ENCODE measurements around the gene TNFRSF14. TPM values are rescaled to one million over a fixed set of nuclear protein-coding genes. Genes with fewer than 3 reads are reported as not detected.
"Not testable (repeated sequence)": the region's sequence is repeated elsewhere in the genome, so short reads cannot be mapped to it uniquely, and the experiment has no call there.

TNFRSF14 gene
- total and polyA plus RNA-seq, 2 of the 13 experiments (the other 11 are each of a cell fraction or from before 2014, with no cell fraction given) = 11.9 to 49.9 TPM

DNA sequence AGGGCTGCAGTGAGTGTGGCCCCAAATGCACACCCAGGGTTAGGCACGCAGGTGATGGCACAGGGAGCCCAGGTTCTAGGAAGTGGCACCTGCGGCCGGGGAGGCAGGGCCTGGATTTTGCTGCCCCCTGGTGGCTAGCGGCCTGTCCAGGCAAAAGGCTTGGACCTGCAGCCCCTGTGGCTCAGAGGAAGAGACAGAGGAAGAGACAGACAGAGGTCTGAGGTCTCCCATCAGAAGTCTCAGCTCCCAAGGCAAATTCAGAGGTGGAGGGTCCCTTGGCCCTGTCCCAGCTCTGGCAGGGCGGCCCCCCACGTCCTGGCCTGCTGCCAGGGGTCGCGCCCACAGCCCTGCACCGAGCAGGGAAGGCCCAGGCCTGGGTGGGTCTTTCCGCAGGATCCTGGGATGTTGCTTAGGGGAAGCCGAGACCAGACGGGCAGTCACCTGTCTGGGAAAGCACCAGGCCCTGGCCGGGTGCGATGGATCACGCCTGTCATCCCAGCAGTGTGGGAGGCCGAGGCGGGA is 8.0 kb upstream of the TNFRSF14 start (continued):
- TF ChIP-seq ZBTB1 (CRISPR knock-in tag; IDR thresholded peaks at IDR 0.05; ENCODE audit: borderline replicate concordance) (no peak), ZNF33B (CRISPR knock-in tag; IDR thresholded peaks at IDR 0.05) (no peak), MIER2 (CRISPR knock-in tag; IDR thresholded peaks at IDR 0.05) (no peak), HOXA7 (CRISPR knock-in tag; IDR thresholded peaks at IDR 0.05) (no peak), ZNF749 (CRISPR knock-in tag; IDR thresholded peaks at IDR 0.05; ENCODE audit: borderline replicate concordance) (no peak), FOXK2 (IDR thresholded peaks at IDR 0.05) (no peak), ZNF20 (CRISPR knock-in tag; IDR thresholded peaks at IDR 0.05) (peak; percentile 77; the same call in 1 of the 2 replicates), ZNF317 (CRISPR knock-in tag; IDR thresholded peaks at IDR 0.05) (0 out of 2 replicates have a peak, but pooled peaks have one; percentile 16), ZNF747 (CRISPR knock-in tag; IDR thresholded peaks at IDR 0.05; ENCODE audit: borderline replicate concordance) (no peak), AGO2 (optimal IDR thresholded peaks at IDR 0.05; ENCODE audit: low read depth, low read length) (no peak), ZNF616 (CRISPR knock-in tag; IDR thresholded peaks at IDR 0.05; ENCODE audit: low read depth) (no peak), PRDM4 (CRISPR knock-in tag; IDR thresholded peaks at IDR 0.05; ENCODE audit: borderline replicate concordance) (no peak)
- TF ChIP-seq, protein P1, sequence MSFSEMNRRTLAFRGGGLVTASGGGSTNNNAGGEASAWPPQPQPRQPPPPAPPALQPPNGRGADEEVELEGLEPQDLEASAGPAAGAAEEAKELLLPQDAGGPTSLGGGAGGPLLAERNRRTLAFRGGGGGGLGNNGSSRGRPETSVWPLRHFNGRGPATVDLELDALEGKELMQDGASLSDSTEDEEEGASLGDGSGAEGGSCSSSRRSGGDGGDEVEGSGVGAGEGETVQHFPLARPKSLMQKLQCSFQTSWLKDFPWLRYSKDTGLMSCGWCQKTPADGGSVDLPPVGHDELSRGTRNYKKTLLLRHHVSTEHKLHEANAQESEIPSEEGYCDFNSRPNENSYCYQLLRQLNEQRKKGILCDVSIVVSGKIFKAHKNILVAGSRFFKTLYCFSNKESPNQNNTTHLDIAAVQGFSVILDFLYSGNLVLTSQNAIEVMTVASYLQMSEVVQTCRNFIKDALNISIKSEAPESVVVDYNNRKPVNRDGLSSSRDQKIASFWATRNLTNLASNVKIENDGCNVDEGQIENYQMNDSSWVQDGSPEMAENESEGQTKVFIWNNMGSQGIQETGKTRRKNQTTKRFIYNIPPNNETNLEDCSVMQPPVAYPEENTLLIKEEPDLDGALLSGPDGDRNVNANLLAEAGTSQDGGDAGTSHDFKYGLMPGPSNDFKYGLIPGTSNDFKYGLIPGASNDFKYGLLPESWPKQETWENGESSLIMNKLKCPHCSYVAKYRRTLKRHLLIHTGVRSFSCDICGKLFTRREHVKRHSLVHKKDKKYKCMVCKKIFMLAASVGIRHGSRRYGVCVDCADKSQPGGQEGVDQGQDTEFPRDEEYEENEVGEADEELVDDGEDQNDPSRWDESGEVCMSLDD (CRISPR knock-in tag; IDR thresholded peaks at IDR 0.05; ENCODE audit: borderline replicate concordance) = no peak
- TF ChIP-seq, protein P2, sequence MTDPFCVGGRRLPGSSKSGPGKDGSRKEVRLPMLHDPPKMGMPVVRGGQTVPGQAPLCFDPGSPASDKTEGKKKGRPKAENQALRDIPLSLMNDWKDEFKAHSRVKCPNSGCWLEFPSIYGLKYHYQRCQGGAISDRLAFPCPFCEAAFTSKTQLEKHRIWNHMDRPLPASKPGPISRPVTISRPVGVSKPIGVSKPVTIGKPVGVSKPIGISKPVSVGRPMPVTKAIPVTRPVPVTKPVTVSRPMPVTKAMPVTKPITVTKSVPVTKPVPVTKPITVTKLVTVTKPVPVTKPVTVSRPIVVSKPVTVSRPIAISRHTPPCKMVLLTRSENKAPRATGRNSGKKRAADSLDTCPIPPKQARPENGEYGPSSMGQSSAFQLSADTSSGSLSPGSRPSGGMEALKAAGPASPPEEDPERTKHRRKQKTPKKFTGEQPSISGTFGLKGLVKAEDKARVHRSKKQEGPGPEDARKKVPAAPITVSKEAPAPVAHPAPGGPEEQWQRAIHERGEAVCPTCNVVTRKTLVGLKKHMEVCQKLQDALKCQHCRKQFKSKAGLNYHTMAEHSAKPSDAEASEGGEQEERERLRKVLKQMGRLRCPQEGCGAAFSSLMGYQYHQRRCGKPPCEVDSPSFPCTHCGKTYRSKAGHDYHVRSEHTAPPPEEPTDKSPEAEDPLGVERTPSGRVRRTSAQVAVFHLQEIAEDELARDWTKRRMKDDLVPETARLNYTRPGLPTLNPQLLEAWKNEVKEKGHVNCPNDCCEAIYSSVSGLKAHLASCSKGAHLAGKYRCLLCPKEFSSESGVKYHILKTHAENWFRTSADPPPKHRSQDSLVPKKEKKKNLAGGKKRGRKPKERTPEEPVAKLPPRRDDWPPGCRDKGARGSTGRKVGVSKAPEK (CRISPR knock-in tag; IDR thresholded peaks at IDR 0.05; ENCODE audit: borderline replicate concordance) = no peak

DNA sequence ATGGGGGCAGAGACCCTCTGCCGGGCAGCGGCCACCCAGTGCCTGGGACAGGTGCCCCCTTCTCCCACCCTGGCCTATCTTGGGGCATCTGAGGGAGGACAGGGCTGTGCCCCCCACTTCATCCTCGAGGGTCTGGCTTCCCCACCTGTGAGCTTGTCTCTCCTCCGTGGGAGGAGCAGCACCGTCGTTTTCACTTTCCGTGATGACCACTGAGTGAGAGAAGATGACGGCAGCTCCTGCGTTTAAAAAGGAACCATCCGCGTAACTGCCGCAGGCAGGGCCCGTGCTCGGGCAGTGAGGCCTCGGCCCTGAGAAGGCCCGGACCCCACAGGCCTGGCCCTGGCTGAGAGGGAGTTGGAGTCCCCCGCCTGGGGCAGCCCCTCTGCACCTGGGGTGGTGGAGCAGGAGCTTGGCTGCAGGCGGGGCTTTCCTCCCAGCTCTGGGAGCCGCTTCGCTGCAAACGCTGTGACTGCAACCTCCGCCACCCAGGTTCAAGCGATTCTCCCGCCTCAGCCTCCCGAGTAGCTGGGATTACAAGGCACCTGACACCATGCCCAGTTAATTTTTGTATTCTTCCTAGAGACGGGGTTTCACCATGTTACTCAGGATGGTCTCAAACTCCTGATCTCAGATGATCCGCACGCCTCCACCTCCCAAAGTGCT is 6.7 kb upstream of the TNFRSF14 start:
- WGBS (ENCODE audit: low lambda C conversion rate) = 83% methylated on average over 14 of the region's 28 CpGs
- CTCF ChIA-PET (ENCODE audit: low intra/inter-chr PET ratio, low total read pairs) = not testable (repeated sequence)

More for the DNA sequence above, 6.7 kb upstream of the TNFRSF14 start:
- H3K36me3 ChIP-seq (replicated peaks in 1 of 2; ENCODE audit: control insufficient read depth in 1 of 2, insufficient read depth in 2 of 2, low read length in 2 of 2); H3K27me3 ChIP-seq (ENCODE audit: control insufficient read depth in 1 of 2, insufficient read depth in 2 of 2, low read length in 2 of 2); H4K20me1 ChIP-seq (ENCODE audit: insufficient read depth, low read length); FAIRE-seq; ATAC-seq; DNase-seq (ENCODE audit: low spot score); intact Hi-C loops (cut with micrococcal nuclease; ENCODE audit: unreplicated experiment); H3K27ac ChIP-seq (ENCODE audit: extremely low read length, insufficient read depth, low read length); H3K9me3 ChIP-seq (ENCODE audit: low read length); BruUV-seq (replicated peaks); H3K79me2 ChIP-seq (ENCODE audit: insufficient read depth, low read length); H2AFZ ChIP-seq (ENCODE audit: low read length): not testable (repeated sequence)
- peak overlapping the region; percentile 64; the same call in 1 of the 2 replicates for H3K9ac ChIP-seq (ENCODE audit: insufficient read depth, low read depth, low read length)
- in situ Hi-C loops (cut with HindIII; ENCODE audit: extremely low pct_ligation_motif_present, low pct_unique_long_range_greater_than_20kb) = loop anchor here (5.0 kb wide), 1 partner anchor 137 kb away; the partner anchor contains the start of gene PEX10
- peaks cover 59% of the 10 kb centered on the region for H3K4me1 ChIP-seq (ENCODE audit: insufficient read depth, low read length)
- POLR2A ChIA-PET = interaction anchor here (1.6 to 2.6 kb wide), 2 partner anchors 12 to 136 kb away, joined by 4 to 16 read pairs; partner anchors contain the start of gene PEX10
- H3K4me2 ChIP-seq (ENCODE audit: low read depth, low read length) = peak overlapping the region; percentile 85; the same call in 1 of the 2 replicates
- peak overlapping the region in 1 of 3 experiments; percentile 80; a peak in 1 of 6 replicates for H3K4me3 ChIP-seq (replicated peaks in 1 of 3; ENCODE audit: insufficient read depth in 1 of 3, low read depth in 2 of 3, low read length in 3 of 3)

Measured in HepG2 (cell line).